Stimulated activated CD4-positive, alpha-beta T cell treated with anti-CD3 and anti-CD28 coated beads, Interleukin-4, amount 100 ng/mL, for 48 hours (primary cell): ENCODE measurements around the gene SIL1.
"Not testable (repeated sequence)": the region's sequence is repeated elsewhere in the genome, so short reads cannot be mapped to it uniquely, and the experiment has no call there.

Experiments used
- DNase-seq, 2 donors: peaks; one replicate each; pipeline ENCODE4 v3.0.0-alpha.2; 2020; ENCODE audit warnings: low read depth in 2 of 2

The SIL1 gene

DNA sequence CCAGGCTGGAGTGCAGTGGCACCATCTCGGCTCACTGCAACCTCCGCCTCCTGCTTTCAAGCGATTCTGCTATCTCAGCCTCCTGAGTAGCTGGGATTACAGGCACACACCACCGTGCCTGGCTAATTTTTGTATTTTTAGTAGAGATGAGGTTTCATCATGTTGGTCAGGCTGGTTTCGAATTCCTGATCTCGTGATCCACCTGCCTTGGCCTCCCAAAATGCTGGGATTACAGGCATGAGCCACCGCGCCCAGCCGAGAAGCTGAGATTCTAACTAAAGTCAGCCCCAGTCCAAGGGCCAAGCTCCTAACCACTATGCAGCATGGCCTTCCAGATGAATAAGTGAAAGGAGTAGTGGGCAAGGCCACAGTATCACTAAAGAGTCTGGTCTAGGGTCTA, 20.9 kb downstream of the SIL1 start:
- DNase-seq = not testable (repeated sequence)

GRCh38 chr5:139174382-139174781, 23.8 kb downstream of the SIL1 start:
- DNase-seq = not testable (repeated sequence)

GRCh38 chr5:139171779-139172404, 26.3 kb downstream of the SIL1 start:
- no peak for DNase-seq

GRCh38 chr5:139167952-139168720, 30.0 kb downstream of the SIL1 start:
- DNase-seq = no peak

GRCh38 chr5:139167533-139167932, 30.6 kb downstream of the SIL1 start:
- DNase-seq = no peak

DNA sequence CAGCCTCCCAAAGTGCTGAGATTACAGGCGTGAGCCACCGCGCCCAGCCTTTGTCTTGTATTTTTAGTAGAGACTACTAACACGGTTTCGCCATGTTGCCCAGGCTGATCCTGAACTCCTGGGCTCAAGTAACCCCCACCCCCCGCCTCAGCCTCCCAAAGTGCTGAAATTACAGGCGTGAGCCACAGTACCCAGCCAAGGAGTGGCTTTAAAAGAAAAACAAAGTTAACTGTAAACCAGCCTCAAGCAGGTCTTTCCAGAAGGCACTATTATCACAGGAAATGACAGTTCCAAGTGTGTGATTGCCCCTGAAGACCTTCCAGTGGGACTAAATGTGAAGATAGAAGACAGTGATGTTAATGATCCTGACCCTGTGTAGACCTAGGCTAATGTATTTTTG, 31.1 kb downstream of the SIL1 start:
- DNase-seq = no peak

- not testable (repeated sequence) for DNase-seq
Observed at GRCh38 chr5:139164897-139165296, 33.3 kb downstream of the SIL1 start.

DNA sequence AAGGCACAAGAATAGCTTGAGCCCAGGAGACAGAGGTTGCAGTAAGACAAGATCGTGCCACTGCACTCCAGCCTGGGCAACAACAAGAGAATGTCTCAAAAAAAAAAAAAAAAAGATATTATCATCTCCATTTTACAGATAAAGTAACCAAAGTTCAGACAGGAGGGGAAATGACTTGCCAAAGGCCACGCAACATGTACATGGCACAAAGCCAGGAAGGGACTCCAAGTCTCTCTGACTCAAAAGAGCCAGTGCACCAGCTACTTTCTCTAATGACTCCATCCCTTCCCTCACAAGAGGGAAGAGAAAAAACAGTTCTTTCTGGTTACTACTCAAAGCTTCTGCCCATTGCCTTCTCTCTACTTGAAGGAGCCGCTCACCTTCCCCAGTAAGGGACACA, 34.1 kb downstream of the SIL1 start:
- DNase-seq = no peak

DNA sequence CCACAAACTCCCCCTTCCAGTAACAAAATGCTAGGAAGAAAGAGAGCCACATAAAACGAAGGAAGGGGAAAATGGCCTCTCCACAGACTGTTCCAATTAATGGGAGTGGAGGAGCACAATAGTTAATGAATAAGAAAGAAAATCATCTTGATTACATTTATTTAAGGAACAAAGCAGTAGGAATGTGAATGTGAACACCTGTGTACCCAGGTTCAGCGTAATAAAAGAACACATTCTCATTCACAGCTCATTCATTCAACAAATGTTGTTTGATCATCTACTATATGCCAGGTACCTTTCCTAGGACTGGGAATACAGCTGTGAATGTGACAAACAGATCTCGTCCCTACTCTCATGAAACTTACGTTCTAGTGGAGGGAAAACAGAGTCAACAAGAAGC, 35.7 kb downstream of the SIL1 start:
- no peak for DNase-seq

GRCh38 chr5:139158791-139159190, 39.4 kb downstream of the SIL1 start:
- no peak for DNase-seq

GRCh38 chr5:139157556-139157955, 40.6 kb downstream of the SIL1 start:
- DNase-seq = no peak

DNA sequence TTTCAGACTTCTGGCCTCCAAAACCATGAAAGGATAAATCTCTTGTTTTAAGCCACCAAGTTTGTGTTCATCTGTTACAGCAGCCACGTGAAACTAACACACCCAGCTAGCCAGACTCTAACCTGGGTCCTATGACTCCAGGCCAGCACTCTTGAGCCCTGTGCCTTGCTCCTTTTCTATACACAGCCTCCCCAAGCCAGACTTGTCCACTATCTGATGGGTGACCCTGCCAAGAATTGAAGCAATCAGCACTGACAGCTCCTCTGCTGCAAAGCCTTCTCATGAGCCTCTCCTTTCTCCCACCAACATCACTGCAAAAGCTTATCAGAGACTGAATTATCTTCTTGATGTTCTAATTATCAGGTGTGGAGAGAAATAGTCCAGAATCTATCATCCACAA, 41.4 kb downstream of the SIL1 start:
- no peak for DNase-seq

GRCh38 chr5:139155333-139155732, 42.8 kb downstream of the SIL1 start:
- DNase-seq = no peak

GRCh38 chr5:139151902-139152301, 46.3 kb downstream of the SIL1 start:
- DNase-seq = no peak

- DNase-seq = no peak
Observed at GRCh38 chr5:139150367-139150999, 47.7 kb downstream of the SIL1 start.

DNA sequence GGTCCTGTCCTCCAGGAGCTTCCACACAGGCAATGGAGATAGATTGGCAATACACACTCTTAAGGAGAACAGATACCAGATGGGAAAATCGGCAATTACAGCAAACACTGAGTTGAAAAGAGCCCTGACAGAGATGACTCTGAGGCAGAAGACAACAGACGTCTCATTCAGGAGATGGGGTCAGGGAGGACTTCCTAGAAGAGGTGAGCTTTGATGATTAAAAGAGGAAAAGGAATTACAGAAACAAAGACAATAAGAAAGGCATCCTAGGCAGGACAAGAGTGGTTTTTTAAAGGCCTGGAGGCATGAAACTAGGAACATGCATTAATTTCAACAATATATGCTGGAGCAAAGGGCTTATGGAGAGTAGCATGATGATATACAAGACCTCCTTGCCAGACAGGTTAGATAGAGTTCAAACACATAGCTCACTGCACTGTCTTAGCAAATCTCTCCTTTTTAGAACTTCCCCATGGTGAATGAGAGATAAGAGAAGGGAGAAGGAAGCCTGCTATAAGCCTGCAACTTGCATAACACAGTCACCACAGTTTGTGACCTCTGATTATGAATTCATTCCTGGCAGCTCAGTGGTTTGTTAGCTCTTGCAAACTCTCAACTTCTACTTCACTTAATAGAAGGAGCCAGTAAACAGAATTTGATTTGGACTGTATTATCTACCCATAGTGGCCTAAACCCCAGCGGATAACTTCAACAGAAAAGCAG, 48.5 kb downstream of the SIL1 start:
- DNase-seq = no peak

DNA sequence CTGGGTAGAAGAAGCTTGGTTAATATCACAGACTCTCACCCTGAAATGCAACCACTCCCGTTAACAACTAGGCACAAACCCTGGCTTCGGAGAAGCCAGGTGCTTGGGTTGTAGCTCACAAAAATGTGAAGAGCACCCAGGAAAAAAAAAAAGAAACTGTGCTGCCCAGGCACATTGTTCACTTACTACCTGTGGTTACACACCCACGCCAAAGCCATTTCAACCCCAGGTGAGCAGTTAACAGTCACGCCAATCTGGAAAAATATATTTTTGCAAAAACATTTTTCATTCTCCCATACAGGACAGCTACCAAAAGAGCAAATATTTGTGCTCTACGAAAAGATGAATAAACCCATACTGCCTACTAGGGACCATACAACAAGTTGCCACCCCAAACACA, 49.2 kb downstream of the SIL1 start:
- DNase-seq = no peak

GRCh38 chr5:139148306-139148705, 49.9 kb downstream of the SIL1 start:
- DNase-seq = no peak

DNA sequence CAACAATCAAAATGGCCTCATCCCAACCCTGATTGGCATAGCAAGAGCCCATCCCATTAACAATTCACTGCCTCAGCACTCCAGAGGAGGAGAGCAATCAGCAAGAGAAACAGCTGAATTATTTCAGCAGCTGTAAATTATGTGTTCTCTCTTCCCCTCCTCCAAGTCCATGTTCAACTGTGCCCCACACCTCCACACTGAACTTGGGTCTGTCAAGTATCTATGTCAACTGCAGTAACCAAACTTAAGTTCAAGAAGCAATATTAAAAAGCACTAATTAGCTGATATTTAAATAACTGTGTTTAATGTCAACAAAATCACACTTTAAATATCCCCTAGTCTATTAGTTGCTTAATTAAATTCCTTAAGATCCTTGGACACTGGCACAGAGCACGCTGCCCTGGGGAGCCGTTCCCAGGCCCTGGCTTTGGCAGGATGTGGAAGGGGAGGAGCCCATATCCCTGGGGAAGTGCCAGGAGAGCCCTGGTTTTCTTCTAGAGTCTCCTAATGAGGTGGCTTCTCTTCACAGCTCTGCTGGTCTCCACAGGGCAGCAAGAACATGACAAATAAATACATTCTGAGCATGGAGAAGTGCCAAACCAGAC, 50.6 kb downstream of the SIL1 start:
- DNase-seq = no peak

- DNase-seq = no peak
Observed at GRCh38 chr5:139146809-139147482, 51.2 kb downstream of the SIL1 start.

DNA sequence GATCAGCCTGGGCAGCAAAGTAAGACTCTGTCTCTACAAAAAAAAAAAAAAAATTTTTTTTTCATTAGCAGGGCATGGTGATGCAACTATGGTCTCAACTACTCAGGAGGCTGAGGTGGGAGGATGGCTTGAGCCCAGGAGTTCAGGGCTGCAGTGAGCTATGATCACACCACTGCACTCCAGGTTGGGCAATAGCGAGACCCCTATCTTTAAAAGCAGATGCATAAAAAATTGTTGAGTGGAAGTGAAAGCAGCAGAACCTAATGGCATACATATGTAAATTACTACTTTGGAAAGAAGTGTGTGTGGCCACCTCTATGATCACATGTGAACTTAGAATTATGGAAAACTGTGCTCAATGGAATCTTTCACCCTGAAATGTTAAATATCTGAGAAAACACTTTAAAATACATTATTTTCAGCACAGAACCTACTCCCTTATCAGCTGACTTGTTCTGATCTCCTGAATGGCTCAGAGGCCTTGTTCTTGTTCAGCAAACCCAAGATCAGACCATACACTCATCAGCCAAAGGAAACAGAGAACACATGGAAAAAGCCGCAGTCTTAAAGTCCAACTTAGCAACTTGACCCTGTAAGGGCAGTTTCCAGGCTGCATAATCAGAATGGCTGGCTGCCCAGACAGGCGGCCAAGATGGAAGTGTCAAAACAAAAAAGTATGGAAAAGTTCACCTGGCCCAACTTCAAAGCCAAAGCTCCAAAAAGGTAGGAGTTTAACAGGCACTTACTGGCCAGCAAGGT, 56.5 kb downstream of the SIL1 start:
- no peak for DNase-seq
